ENCODE data around the gene UBR2.
"Not testable (repeated sequence)": the region's sequence is repeated elsewhere in the genome, so short reads cannot be mapped to it uniquely, and the experiment has no call there.

UBR2 gene

DNA sequence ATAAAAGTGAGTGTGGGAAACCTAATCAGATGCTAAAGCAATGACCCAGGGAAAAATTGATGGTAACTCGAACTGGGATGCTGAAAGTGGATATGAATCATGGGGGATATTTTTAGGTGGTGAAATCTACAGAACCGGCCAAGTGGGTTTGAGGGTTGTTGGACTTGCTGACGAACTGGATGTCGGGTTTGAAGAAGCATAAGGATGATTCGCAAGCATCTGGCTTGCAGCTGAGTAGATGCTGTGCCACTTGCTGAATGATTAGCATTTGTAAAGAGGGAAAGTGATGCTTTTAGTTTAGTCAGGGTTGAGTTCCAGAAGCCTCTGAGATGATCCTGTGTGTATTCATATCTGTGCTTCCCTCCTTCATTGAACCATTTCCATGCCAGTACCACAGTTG lies 54.9 kb downstream of the UBR2 start:
- no peak for DNase-seq

DNA sequence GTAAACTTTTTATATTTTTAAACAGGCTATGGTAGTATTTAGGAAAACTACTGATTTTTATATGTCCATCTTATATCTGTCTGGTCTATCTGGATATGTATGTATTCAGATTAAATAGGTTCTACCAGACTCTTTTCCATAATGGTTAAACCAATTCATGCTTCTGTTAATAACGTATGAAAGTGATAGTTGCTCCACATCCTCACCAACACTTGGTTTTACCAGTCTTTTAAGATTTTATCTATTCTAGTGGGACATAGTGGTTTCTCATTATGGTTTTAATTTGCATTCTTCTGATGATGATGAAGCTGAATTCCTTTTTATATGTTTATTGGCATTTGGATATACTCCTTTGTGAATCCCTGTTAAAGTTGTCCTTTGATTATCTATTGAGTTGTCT lies 56.1 kb downstream of the UBR2 start:
- no peak for DNase-seq

DNA sequence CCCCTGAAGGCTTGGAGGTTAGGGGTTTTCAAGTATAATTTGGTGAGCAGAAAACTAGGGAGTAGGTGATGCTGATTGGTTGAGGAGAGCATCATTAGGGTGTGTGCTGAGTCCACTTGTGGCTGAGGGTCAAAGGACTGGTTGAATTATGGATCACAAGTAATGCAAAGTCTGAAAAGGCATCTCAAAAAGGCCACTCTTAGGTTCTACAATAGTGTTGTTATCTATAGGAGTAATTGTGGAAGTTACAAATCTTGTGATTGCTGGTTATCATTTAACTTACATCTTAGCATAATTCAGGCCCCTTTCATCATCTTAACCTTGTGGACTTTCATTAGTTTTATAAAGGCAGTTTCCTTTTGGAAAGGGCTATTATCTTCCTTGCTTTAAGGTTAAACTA lies 60.8 kb downstream of the UBR2 start:
- no peak for DNase-seq

DNA sequence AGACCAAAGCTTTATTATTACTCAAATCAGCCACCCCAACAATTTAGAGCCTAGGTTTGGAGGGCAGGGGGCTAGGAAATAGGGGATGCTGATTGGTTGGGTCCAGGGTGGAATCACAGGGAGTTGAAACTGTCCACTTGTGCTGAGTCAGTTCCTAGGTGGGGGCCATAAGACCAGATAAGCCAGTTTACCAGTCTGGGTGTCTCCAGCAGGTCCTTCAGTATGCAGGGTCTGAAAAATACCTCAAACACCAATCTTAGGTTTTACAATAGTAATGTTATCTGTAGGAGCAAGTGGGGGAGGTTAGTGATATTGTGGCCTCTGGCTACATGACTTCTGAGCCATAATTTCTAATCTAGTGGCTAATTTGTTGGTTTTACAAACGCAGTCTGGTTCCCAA lies 63.2 kb downstream of the UBR2 start:
- DNase-seq, result no peak

DNA sequence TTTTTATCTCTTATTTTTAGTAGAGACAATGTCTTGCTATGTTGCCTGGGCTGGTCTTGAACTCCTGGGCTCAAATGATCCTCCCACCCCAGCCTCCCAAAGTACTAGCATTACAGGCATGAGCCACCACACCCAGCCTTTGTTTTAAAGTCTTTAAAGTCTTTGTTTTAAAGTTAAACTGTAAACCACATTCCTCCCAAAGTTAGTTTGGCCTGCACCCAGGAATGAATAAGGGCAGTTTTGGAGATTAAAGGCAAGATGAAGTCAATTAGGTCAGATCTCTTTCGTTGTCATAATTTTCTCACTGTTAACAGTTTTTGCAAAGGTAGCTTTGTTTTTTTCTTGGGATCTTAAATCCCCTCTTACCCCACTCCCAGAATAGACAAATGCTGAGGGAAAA lies 63.8 kb downstream of the UBR2 start:
- no peak for DNase-seq

DNA sequence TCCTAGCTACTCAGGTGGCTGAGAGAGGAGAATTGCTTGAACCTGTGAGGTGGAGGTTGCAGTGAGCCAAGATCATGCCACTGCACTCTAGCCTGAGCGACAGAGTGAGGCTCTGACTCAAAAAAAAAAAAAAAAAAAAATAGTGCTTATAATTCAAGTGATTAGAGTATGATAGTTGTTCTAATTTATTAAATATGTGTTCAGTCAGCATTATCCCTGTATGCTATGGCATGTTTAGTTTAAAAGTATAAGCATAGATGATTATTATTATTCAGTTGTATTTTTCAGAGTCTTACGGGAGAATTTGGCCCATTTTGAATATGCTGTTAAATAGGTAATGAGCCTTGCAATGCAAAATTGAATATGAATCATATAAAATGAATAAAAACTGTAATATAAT lies 64.8 kb downstream of the UBR2 start:
- DNase-seq, result no peak

DNA sequence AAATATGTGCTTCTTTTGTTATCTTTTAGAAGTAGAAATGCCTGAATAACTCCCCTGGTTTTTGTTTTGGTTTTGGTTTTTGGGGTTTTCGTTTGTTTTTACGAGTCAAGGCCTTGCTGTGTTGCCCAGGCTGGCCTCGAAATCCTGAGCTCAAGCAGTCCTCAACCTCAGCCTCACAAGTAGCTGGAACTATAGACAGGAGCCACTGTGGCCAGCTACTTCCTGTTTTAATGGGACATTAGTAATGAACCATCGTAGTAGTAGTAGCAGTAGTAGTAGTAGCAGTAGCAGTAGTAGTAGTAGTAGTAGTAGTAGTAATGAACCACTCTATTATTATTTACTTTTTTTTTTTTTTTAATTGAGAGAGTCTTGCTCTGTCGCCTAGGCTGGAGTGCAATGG lies 66.0 kb downstream of the UBR2 start:
- no peak for DNase-seq

DNA sequence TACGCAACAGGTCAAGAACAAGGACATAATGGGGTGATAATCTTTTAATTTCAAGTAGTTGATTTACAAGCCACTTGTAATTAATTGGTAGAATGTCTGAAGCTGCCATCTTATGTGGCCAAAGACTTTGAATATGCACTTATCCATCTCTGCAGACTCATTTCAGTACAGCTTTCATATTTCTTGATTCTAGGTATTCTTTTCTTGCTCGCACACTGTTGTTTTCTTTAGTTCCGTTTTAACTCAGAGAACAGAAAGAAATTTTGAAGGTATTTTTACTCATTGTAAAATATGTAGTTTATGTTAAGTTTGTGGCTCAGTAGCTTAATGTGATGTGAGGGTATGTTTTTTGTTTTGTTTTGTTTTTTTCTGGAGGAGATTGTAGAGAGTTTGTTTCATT lies 73.9 kb downstream of the UBR2 start:
- no peak for DNase-seq

DNA sequence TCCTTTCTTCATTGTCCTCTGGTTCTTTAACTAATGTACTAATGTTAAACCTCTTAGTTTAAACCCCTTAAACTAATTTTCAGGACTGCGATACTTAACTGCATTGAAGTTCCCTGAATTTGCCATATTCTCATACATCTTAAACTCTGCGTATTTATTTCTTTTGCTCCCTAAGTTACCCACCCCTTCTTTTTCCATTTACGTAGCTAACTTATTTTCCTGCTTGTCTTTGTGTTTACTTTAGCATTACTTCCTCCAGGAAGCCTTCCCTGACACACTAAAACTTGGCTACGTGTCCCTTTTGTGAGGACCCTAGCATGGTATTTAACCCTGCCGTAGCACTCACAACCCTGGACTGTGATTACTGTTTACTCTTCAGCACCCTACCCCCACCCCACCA lies 79.0 kb downstream of the UBR2 start:
- no peak for DNase-seq

DNA sequence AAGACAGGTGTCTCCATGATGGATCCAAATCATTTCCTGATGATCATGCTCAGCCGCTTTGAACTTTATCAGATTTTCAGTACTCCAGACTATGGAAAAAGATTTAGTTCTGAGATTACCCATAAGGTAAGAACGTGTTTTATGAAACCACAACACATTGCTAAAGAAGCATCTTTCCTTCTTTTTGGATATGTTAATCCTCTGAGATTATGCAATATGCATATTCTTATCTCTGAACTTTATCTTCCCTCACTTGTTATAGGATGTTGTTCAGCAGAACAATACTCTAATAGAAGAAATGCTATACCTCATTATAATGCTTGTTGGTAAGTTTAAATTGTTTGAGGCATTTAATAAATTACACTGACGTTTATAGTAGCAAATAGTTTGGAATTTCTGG lies 80.4 kb downstream of the UBR2 start:
- DNase-seq, result no peak

DNA sequence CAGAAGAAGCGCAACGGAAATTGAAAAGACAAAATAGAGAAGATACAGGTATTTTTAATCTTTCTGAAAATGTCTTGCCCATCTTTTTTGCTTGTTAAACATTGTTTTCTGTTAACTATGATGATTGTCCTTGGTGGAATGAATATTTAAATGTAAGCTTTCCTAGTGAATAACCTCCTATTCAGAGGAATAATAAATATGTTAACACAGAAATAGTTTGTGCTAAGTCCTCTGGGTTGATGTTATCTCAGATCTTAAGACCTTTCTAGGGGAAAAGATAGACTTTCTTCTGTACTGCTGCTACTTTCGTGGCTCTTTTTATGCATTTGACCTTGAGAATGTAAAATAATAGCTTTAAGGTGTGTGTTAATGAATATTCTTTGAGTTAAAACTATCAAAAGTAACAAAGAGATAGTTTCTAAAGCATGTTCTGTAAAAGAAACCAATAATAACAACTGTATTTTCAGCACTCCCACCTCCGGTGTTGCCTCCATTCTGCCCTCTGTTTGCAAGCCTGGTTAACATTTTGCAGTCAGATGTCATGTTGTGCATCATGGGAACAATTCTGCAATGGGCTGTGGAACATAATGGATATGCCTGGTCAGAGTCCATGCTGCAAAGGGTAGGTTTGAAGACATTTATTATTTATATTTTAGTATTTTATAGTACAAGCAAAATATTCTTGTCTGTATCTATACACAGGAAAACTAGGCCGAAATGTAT lies 88.4 kb downstream of the UBR2 start:
- no peak for DNase-seq

DNA sequence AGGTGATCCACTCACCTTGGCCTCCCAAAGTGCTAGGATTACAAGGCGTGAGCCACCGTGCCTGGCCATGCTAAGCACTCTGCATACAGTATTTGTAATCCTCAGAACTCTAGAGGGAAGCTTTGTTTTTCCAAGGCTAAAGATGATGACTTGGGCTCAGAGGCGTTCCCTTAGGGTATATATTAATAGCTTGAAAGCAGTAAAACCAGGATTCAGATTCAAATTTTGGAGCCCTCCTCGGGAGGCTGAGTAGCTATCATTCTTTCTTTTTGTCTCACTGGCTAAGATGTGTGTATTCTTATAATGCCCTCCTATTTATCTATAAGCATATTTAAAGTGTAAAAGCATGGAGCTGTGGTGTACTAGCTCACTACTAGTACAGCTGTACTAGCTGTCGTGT lies 90.0 kb downstream of the UBR2 start:
- no peak for DNase-seq

DNA sequence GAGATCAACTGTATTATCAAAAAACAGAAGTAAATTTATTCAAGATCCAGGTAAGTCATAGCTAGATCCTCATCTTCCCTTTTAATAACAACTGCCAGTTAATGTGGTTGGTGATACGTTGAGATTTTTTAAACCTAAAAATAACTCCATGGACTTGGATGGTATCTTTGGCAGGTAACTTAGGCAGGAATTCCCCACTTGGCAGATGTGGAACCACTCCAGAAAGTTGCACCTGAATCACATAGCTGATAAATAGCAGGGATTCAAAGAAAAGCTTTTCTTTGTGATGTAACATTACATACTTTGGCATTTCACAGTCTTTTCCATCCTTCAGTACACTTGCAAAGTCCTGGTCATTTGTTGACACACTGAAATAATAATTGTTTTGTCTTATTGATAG lies 96.0 kb downstream of the UBR2 start:
- DNase-seq, result no peak

DNA sequence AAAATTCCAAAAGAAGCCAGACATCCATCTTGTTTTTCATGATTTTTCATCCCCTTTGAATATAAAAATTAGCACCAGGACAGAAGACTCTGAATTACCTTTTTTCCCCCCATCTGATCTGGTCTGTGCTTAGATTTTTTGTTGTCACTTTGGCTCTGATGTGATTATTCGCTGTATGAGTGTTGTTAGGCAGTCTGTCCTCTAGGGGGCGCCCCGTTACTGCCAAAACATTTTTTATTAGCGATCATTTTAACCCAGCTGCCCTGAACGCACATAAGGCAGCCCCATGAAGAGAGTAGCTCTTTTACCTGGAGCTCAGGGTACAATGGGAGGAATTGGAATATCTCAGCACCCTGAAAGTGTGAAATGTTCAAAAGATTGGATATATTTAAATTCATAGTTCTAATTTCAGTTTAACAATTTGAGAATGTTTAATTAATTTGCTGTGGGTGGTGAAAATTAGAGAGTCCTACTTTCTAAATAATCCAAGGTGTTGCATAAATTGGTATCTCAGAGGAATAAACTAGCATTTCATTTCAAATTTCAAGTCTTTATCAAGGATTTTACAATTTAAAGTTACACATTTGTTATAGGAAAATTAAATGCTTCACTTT lies 97.8 kb downstream of the UBR2 start:
- peak; percentile 89 for DNase-seq

DNA sequence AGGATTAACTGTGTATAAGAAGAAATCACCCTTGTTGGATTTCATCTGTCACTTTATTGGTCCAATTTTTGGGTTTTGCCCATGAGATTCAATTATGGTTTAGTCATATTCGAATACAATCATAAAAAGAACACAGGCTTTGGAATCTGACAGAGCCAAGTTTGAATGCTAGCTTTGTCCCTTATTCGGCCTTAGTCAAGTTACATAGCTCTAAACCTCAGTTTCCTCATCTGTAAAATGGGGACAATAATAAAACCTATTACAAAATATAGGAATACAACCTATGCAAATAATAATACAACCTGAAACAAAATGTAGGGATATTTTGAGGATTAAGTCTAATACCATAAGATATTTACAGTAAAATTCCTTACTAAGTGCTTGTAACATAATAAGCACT lies 100.9 kb downstream of the UBR2 start:
- DNase-seq, result no peak

DNA sequence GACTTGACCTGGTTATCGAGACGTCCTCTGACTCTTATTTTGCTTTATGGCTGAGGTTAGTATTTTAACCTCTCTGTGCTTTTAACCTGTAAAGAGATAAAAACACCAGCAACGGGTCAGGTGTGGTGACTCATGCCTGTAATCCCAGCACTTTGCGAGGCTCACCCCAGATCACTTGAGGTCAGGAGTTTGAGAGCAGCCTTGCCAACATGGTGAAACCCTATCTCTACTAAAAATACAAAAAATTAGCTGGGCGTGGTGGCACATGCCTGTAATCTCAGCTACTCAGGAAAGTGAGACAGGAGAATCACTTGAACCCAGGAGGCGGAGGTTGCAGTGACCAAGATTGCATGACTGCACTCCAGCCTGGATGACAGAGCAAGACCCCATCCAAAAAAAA lies 110.5 kb downstream of the UBR2 start:
- DNase-seq, result not testable (repeated sequence)

DNA sequence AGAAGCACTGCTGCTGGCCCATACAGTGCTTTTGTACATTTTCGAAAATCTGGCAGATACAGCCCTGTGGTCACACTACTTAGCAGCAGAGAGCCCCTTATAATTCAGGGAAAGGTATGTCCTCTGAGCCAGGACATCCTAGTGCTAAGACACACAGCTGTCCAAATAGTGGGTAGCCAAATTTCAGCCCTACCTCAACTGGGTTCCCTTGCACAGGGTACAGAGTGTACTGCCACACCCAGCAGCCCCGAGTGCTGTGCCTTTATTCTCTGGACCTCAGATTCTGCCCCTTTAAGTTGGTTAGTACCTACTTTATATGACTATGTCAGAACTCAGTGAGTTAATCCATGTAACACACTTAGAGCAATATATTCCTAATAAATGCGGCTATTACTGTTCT lies 111.0 kb downstream of the UBR2 start:
- DNase-seq, result no peak

DNA sequence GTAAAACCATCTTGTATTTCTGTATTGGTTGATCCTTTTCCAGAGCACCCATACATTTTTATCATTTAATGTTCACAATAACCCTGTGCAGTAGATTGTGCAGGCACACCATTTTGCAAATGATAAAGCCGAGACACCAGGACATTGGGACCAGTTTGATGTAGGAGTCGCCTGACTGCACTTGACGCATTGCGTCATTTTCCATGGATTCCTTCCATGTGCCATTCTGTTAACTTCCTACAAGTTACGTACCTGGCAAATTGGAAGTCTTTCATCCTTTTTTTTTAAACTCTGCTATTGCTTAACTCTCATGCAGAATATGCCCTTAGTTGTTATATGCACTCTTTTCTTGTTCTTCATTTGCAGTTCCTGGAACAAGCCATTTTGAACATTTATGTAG lies 115.5 kb downstream of the UBR2 start:
- no peak for DNase-seq

DNA sequence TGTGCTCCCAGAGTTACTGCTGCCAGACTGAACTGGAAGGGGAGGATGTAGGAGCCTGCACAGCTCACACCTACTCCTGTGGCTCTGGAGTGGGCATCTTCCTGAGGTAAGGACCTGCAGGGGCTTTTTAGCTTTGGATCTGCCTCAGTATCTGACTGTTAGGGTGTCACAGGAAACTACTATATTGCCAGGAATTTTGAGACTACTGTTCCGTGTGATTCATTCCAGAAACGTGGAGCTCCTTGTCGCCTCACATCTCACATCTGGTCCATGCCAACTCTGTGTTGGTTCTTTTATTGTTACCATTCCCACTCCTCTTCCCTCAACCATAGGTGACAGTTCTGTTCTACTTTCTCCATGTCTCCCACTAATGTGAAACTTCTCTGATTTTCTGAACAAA lies 124.5 kb downstream of the UBR2 start:
- DNase-seq, result no peak

DNA sequence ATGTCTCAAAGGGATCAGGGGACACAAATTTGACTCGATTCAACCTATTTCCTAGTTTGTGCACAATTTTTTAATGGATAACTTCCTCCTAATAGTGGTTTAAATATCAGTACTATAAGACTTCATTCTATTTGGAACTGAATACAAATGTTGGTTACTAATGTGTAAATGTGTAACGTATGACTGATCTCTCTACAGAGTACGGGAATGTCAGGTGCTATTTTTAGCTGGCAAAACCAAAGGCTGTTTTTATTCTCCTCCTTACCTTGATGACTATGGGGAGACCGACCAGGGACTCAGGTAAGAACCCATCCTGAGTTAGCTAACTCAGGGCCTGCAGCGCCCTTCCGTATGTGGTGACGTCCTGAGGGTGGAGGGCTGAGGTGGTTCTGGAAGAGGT lies 125.5 kb downstream of the UBR2 start:
- DNase-seq, result no peak

DNA sequence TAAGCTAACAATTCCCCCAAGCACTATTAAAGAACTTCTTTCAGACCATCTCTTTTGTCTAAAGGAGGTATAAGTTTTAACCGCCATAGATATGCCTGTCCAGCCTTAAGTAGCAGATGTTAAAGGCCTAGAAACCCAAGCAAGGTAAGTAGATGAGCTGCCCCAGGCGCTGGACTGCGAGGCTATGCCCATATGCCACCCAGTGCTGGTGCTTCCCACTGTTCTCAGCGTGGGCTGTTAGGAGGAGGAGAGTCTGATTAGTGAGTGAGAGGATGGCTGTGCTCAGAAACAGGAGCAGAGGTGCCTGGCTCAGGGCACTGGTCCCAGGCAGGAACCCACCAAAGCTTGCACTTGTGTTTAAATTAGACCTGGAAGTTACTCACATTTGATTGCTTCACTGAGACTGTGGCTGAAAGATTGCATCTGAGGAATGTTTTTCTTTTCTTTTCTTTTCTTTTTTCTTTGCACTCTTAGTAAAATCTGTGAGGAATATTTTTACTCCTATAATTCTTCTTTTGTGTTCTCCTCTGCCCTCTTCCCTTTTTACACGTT lies 126.4 kb downstream of the UBR2 start:
- DNase-seq, result no peak

DNA sequence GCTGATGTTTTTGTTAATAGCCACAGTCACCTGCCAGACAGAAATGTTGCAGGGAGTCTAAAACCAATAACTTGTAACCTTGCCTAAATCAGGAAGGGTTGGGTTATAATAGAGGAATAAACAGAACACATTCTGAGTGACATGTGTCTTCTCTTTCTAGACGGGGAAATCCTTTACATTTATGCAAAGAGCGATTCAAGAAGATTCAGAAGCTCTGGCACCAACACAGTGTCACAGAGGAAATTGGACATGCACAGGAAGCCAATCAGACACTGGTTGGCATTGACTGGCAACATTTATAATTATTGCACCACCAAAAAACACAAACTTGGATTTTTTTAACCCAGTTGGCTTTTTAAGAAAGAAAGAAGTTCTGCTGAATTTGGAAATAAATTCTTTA lies 127.0 kb downstream of the UBR2 start:
- DNase-seq, result no peak

DNA sequence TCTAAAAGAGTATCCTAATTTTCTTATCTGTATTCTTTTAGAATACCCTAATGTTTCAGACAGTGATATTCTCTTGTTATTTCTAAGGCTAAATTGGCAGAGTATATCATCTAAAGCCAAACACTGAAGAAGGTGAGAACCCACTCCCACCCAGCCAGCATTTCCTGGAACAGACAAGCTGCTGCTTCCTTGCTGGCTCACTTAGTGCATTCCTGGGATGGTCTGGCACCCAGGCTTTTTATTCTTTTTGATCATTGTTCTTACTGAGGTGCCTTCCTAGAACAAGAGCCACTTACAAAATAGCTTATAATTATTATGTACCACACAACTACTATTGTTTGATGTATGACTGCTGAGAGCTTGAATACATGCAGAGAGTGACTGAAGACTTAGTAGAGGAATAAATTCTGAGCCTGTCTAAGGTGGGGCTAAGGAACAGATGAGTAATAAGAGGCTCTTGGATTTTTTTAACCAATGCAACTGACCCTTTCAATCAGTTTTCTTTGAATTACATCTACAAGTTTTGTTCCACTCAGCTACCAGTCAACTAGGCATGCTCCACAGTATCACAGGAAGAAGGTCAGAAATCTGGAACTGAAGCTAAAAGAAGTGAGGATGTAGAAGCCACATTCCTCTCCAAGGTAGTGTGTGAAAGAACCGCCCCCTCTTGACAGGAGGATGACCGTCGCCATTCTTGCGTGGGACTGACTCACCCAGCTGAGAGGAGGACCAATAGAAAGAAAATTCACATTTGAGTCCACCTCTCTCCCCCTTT lies 128.5 kb downstream of the UBR2 start:
- DNase-seq, result no peak

DNA sequence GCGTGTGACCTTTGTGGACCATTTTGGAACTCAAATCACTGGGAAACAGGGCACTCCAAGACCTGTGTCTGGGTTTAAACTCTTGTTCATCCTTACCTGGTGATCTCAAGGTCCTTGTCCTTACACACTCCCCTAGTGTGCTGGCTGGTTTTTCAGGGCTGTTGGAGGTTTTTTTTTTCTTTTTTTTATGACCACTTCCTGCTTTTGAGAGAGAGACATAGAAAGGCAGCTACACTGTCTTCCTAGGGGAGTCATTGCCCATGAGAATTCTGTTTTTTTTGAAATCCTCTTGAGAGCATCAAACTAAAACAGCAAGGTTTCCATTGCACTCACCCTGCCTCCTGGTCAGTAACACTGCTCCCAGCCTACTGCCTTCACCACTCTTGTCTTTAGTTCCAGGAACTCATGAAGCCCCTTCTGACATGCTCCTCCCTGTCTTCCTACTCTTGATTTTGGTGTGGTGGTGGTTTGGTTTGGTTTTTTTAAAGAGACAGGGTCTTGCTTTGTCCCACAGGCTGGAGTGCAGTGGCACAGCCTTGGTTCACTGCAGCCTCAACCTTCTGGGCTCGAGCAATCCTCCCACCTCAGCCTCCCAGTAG lies 130.0 kb downstream of the UBR2 start:
- no peak for DNase-seq

Data from femur (tissue), 1 donor.